Kidney (tissue), 14 donors: ENCODE data around the gene HOXA13. TPM values are rescaled to one million over a fixed set of nuclear protein-coding genes. Genes with fewer than 3 reads are reported as not detected.

Source experiments
- DNase-seq, 5 donors: peaks; one replicate each; pipeline ENCODE4 v3.0.0-alpha.2; 2013 to 2020
- FAIRE-seq: peaks from 2 replicates; lab custom pipeline; 2012; peaks lifted over from hg19 to GRCh38; lab: Jason Lieb, UNC
- H3K27ac ChIP-seq, 2 donors: one replicate each; pipeline ENCODE4 v1.7.0; 2013; ENCODE audit warnings: low read depth in 2 of 2, low read length in 2 of 2, inconsistent platforms in 1 of 2
- H3K27me3 ChIP-seq: one replicate; pipeline ENCODE4 v1.7.1; 2013; ENCODE audit warnings: low read length, inconsistent platforms; ENCODE audit not compliant: control insufficient read depth, insufficient read depth
- H3K36me3 ChIP-seq, 3 donors: one replicate each; pipeline versions ENCODE4 v1.7.0 to v1.7.1; 2013; ENCODE audit warnings: low read length in 3 of 3, control low read depth in 1 of 3, inconsistent platforms in 1 of 3; ENCODE audit not compliant: insufficient read depth in 3 of 3, control insufficient read depth in 2 of 3
- H3K4me1 ChIP-seq, 3 donors: one replicate each; pipeline versions ENCODE4 v1.7.0 to v1.7.1; 2013; ENCODE audit warnings: low read length in 3 of 3, inconsistent platforms in 1 of 3, low read depth in 1 of 3; ENCODE audit not compliant: control insufficient read depth in 2 of 3, insufficient read depth in 2 of 3
- H3K4me3 ChIP-seq, 3 donors: one replicate each; pipeline versions ENCODE4 v1.7.0 to v1.8.1; 2013; ENCODE audit warnings: low read length in 3 of 3, control low read depth in 1 of 3, inconsistent platforms in 1 of 3
- H3K9ac ChIP-seq, 3 donors: one replicate each; pipeline versions ENCODE4 v1.7.0 to v1.7.1; 2013; ENCODE audit warnings: low read length in 3 of 3, control low read depth in 1 of 3, inconsistent platforms in 1 of 3
- H3K9me3 ChIP-seq, 3 donors: one replicate each; pipeline versions ENCODE4 v1.7.0 to v1.7.1; 2013; ENCODE audit warnings: low read length in 3 of 3, control low read depth in 1 of 3, inconsistent platforms in 1 of 3; ENCODE audit not compliant: control insufficient read depth in 2 of 3, insufficient read depth in 1 of 3
- intact Hi-C: fragments of 100-400 bp; cut with DNase I; formaldehyde crosslinking; loops from one replicate; pipeline ENCODE4 v1.11.1; 2022
- polyA plus RNA-seq: library from polyadenylated mRNA; stranded (reverse); fragments of 350-450 nt; fragmentation: Illumina TruSeq; extraction: RNeasy Lipid Tissue Mini Kit (QIAGEN cat#74804); gene quantifications from one replicate; pipeline ENCODE4 v1.2.3, GENCODE V29; 2014; ENCODE audit warnings: low read depth, low replicate concordance; ENCODE audit not compliant: insufficient read depth
- total RNA-seq: library from RNA; stranded (reverse); fragmentation: NEBNext Ultra II Directional; extraction: Animal tissue kit (Norgen Biotek cat#: 25700); gene quantifications from one replicate; pipeline ENCODE4 v1.2.1, GENCODE V29; 2021
- TF ChIP-seq, protein P1 (sequence below): IDR thresholded peaks from 3 replicates; pipeline ENCODE4 v1.5.1; 2012; ENCODE audit warnings: mild to moderate bottlenecking, moderate library complexity, borderline replicate concordance; ENCODE audit not compliant: insufficient read depth; ENCODE audit errors: extremely low read depth
- donor health status: control.
- donor health status: control.
- donor health status: control.
- donor health status: control.
- donor health status: control.
- donor health status: DM: yes; HTN: yes; CAD: no.
- donor health status: Normal renal cell carcinoma (clear cell type).

Gene HOXA13
- total and polyA plus RNA-seq, 2 donors from 2014 or later = 0.17 to 0.44 TPM

DNA sequence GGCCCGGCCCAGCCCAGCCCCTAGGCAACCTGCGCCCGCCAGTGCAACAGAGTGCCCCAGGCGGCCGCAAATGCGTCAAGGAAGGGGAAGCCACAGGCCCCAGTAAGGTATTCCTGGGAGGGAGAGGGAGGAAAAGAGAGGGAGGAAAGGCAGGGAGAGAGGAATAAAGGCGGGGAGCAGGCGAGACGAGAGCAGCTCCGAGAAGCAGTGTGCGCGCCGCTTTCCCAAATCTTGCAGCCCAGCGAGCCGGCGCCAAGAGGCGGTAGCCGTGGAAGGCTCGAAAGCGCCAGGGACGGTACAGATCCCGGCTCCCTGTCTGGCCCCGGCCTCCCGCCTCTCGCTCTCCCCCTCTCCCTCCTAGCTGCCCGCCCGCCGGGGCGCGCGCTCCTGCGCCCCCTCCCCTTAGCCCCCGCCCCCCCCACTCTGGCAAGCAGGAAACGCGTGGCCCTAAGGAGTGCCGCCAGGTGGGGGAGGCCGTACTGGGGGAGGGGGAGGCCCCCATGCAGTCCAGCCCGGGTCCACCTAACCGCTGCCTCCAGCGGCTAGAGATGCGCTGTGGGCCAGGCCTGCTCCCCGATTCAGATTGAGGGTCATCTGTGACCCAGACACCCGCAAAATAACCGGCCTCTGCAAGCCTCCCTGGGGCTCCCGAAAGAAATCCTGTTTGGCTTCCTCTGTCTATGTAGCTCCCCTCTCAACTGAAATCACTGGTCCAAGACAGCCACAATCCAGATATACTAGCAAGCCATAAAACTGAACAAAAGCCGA lies 30.0 kb downstream of the HOXA13 start:
- H3K27ac ChIP-seq = peak overlapping the region; percentile 94 to 96
- intact Hi-C loops = loop anchor here (10.0 kb wide), 1 partner anchor 1315 kb away; no protein-coding TSS in a partner anchor
- no peaks in the 10 kb centered on the region for H3K9me3 ChIP-seq
- no peaks in the 10 kb centered on the region for H3K27me3 ChIP-seq
- DNase-seq (peak in 4 of 5 donors; percentile 77 to 92 (median 86)), FAIRE-seq (no peak)
- H3K4me1 ChIP-seq = no peaks in the 10 kb centered on the region
- peak overlapping the region; percentile 71 to 86 (median 78) for H3K4me3 ChIP-seq
- peak overlapping the region; percentile 72 to 95 (median 82) for H3K9ac ChIP-seq
- no peaks in the 10 kb centered on the region for H3K36me3 ChIP-seq
- TF ChIP-seq, protein P1, sequence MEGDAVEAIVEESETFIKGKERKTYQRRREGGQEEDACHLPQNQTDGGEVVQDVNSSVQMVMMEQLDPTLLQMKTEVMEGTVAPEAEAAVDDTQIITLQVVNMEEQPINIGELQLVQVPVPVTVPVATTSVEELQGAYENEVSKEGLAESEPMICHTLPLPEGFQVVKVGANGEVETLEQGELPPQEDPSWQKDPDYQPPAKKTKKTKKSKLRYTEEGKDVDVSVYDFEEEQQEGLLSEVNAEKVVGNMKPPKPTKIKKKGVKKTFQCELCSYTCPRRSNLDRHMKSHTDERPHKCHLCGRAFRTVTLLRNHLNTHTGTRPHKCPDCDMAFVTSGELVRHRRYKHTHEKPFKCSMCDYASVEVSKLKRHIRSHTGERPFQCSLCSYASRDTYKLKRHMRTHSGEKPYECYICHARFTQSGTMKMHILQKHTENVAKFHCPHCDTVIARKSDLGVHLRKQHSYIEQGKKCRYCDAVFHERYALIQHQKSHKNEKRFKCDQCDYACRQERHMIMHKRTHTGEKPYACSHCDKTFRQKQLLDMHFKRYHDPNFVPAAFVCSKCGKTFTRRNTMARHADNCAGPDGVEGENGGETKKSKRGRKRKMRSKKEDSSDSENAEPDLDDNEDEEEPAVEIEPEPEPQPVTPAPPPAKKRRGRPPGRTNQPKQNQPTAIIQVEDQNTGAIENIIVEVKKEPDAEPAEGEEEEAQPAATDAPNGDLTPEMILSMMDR = no peak

DNA sequence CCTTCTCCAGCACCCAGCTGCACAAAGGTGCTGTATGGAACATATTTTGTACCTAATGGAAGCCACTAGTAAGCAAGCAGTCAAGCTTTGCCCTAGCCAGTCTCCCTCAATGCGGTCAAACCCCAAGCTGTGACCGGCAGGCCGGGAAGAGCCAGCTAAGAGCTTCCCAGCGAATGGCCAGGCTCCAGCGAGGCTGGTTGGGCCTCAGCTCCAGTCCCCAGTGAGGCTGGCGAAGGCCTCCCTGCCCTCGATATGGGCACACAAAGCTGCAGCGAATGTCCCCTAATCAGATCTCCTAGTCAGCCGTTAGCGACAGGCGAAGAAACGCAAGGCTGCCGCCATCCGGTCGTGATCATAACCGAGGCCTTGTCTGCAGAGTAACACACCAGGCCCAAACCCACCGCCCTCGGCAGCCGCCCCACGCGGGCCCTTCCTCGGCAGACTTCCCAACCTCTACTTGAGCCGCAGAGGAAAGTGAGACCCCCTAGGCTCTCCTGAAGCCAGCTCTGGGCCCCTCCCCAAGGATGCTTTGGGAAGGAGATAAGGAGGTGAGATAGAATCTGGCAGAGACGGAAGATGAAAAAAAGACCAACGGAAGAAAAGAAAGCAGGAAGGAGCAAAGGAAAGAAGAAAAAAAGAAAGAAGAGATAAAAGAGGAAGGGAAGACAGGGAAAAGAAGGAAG lies 31.5 kb downstream of the HOXA13 start:
- peaks cover 0 to 5% (median 2%) of the 10 kb centered on the region in 3 donors for H3K36me3 ChIP-seq
- FAIRE-seq = no peak
- TF ChIP-seq, protein P1 = no peak
- H3K9ac ChIP-seq = peak overlapping the region; percentile 57 to 95 (median 79)
- intact Hi-C loops = no loop called here
- no peaks in the 10 kb centered on the region for H3K27me3 ChIP-seq
- H3K4me3 ChIP-seq = peak overlapping the region; percentile 59 to 86 (median 74)
- H3K9me3 ChIP-seq = no peaks in the 10 kb centered on the region
- H3K27ac ChIP-seq = peak overlapping the region; percentile 94 to 96
- peak in 2 of 5 donors; percentile 82 to 88 for DNase-seq
- H3K4me1 ChIP-seq = peaks cover 0 to 2% (median 0%) of the 10 kb centered on the region in 3 donors

DNA sequence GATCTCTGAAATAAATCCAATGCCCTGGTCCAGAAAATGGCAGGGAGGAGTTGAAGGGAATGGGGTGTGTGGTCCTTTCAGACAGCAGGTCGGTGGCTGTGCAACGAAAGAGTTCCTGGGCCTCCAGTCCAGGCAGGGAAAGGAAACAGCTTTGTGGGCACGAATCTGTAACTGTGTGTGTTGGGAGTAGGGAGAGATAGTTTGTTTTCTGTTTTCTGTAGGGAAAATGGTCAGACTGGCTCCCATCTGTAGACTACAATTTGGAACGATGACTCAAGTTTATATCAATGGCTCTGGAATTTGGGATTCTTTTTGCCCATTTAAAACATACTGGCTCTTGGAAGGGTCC lies 32.0 kb downstream of the HOXA13 start:
- FAIRE-seq = no peak
- H3K9me3 ChIP-seq = no peaks in the 10 kb centered on the region
- peak overlapping the region; percentile 59 to 86 (median 74) for H3K4me3 ChIP-seq
- H3K36me3 ChIP-seq = peaks cover 0 to 8% (median 5%) of the 10 kb centered on the region in 3 donors
- TF ChIP-seq, protein P1 = no peak
- DNase-seq = peak in 1 of 5 donors; percentile 22
- intact Hi-C loops = no loop called here
- H3K27ac ChIP-seq = peak overlapping the region; percentile 94 to 96
- peaks cover 0 to 2% (median 0%) of the 10 kb centered on the region in 3 donors for H3K4me1 ChIP-seq
- no peaks in the 10 kb centered on the region for H3K27me3 ChIP-seq
- peak overlapping the region; percentile 57 to 95 (median 79) for H3K9ac ChIP-seq
